Measurements from ENCODE around the gene TMEM38B. TPM values are rescaled to one million over a fixed set of nuclear protein-coding genes. Genes with fewer than 3 reads are reported as not detected.

TMEM38B gene
- total and polyA plus RNA-seq, 2 of the 8 experiments (the other 6 are each of a cell fraction or from before 2014, with no cell fraction given) = 10.6 to 12.4 TPM

DNA sequence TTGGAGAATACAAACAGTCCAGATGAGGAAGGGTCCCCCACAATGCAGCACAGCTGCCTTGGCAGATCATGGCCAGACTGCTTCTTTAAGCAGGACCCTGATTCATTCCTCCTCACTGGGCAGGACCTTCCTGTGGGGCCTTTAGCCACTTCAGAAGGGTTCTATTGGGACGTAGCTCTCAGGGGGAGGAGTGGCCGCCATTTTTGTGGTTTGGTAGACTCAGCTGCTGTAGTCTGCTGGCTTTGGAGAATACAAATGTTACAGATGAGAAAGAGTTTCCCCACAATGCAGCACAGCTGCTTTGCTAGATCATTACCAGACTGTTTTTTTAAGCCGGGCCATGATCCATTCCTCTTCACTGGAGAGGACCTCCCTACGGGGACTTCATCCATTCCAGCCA, 57.4 kb downstream of the TMEM38B start:
- Histone ChIP-seq H3K79me1 (ENCODE audit: low read depth, low read length) (no peaks in the 10 kb centered on the region), H3K4ac (replicated peaks; ENCODE audit: insufficient read length, low read depth, low read length) (no peak overlapping the region), H3K27me3 (replicated peaks in 1 of 4; ENCODE audit: control insufficient read depth in 3 of 4, extremely low read depth in 1 of 4, insufficient read depth in 3 of 4, low read length in 3 of 4) (no peaks in the 10 kb centered on the region), H2BK15ac (ENCODE audit: low read length) (no peak overlapping the region), H3K36me3 (ENCODE audit: control insufficient read depth in 2 of 4, insufficient read depth in 4 of 4, low read length in 3 of 4) (peaks cover 0 to 10% (median 3%) of the 10 kb centered on the region in 4 experiments; a peak in 4 of 8 replicates), H2BK12ac (ENCODE audit: low read depth, low read length) (no peak overlapping the region), H3K14ac (ENCODE audit: insufficient read length) (no peak overlapping the region), H2BK5ac (ENCODE audit: low read depth, low read length) (no peak overlapping the region), H3K4me2 (ENCODE audit: insufficient read depth in 1 of 2, low read depth in 2 of 2, low read length in 2 of 2) (no peak overlapping the region), H3K9me3 (ENCODE audit: insufficient read depth in 2 of 2, low read depth in 1 of 2, low read length in 1 of 2) (peaks cover 0 to 3% of the 10 kb centered on the region in 2 experiments; a peak in 2 of 4 replicates), H3K4me1 (replicated peaks in 1 of 4; ENCODE audit: control insufficient read depth in 3 of 4, insufficient read depth in 4 of 4, low read length in 3 of 4) (no peaks in the 10 kb centered on the region), H4K20me1 (replicated peaks in 1 of 2; ENCODE audit: control insufficient read depth in 1 of 2, insufficient read depth in 2 of 2, low read length in 2 of 2) (no peaks in the 10 kb centered on the region), H3K9ac (replicated peaks in 1 of 4; ENCODE audit: extremely low read depth in 1 of 4, low read depth in 3 of 4, low read length in 3 of 4) (no peak overlapping the region), H2AFZ (ENCODE audit: low read length) (no peak overlapping the region), H4K91ac (replicated peaks; ENCODE audit: insufficient read length, low read length) (no peak overlapping the region), H2BK20ac (ENCODE audit: low read length) (no peak overlapping the region), H4K8ac (ENCODE audit: extremely low read depth, insufficient read depth, low read length) (no peak overlapping the region), H2AK5ac (ENCODE audit: low read depth, low read length) (no peak overlapping the region), H3K4me3 (ENCODE audit: extremely low read depth in 1 of 4, insufficient read depth in 2 of 4, low read depth in 3 of 4, low read length in 4 of 4) (no peak overlapping the region), H2BK120ac (replicated peaks; ENCODE audit: low read depth, low read length) (no peak overlapping the region), H3K18ac (ENCODE audit: extremely low read depth, low read length) (no peak overlapping the region), H3K23ac (ENCODE audit: insufficient read length) (no peak overlapping the region), H4K5ac (ENCODE audit: insufficient read length, low read depth, low read length) (no peak overlapping the region), H3K23me2 (ENCODE audit: low read depth, low read length) (no peaks in the 10 kb centered on the region), H3K27ac (ENCODE audit: low read depth, low read length) (no peak overlapping the region), H3K56ac (replicated peaks; ENCODE audit: insufficient read length, low read depth, low read length) (no peak overlapping the region), H3K79me2 (ENCODE audit: control insufficient read depth in 1 of 2, insufficient read depth in 2 of 2, low read length in 2 of 2) (no peaks in the 10 kb centered on the region)
- FAIRE-seq = no peak
- CTCF ChIA-PET (ENCODE audit: partially characterized antibody) = interaction anchor here (0.7 kb wide), 1 partner anchor 38 kb away, joined by 3 read pairs; no protein-coding TSS in a partner anchor
- POLR2A ChIA-PET (ENCODE audit: partially characterized antibody) = no interaction called here
- DNase-seq (ENCODE audit: low read depth in 1 of 2, low spot score in 2 of 2) = no peak
- WGBS, 2 experiments (ENCODE audit: extremely low coverage in 1 of 2, insufficient coverage in 1 of 2, insufficient read length in 1 of 2, insufficient replicate concordance in 2 of 2, low coverage in 1 of 2, low lambda C conversion rate in 2 of 2, missing lambda C conversion rate in 1 of 2) = 86% methylated on average over 4 of the region's 4 CpGs; no CpG with 5 or more reads in 1 of the 2 experiments
- no peak for TF ChIP-seq CREB1 (IDR thresholded peaks at IDR 0.05)
- no peak for TF ChIP-seq FOSL1 (IDR thresholded peaks at IDR 0.05; ENCODE audit: insufficient read depth, low read depth, low read length)
- no peak for TF ChIP-seq CBX5 (IDR thresholded peaks at IDR 0.05; ENCODE audit: low read depth, low read length)
- no peak for TF ChIP-seq BACH1 (IDR thresholded peaks at IDR 0.05; ENCODE audit: low read length)
- no peak for TF ChIP-seq SP4 (IDR thresholded peaks at IDR 0.05; ENCODE audit: low read length)
